Choroid plexus epithelial cell (primary cell): ENCODE data around the gene SH2D2A.
A peak's percentile ranks its signal among the peaks of the same experiment; 100 is the strongest.

Experiments used
- DNase-seq: peaks from one replicate; pipeline ENCODE4 v3.0.0-alpha.2; 2010; ENCODE audit warnings: low read depth
- H3K4me3 ChIP-seq: 2 replicates; pipeline ENCODE4 v1.5.1; 2011; ENCODE audit warnings: low read depth, mild to moderate bottlenecking, control low read depth, low read length, moderate library complexity
- TF ChIP-seq, protein P1 (sequence below): conservative IDR thresholded peaks from 2 replicates; pipeline ENCODE4 v1.5.1; 2011; ENCODE audit warnings: low read depth, mild to moderate bottlenecking, control low read depth, inconsistent platforms, low read length, moderate library complexity

Gene SH2D2A

DNA sequence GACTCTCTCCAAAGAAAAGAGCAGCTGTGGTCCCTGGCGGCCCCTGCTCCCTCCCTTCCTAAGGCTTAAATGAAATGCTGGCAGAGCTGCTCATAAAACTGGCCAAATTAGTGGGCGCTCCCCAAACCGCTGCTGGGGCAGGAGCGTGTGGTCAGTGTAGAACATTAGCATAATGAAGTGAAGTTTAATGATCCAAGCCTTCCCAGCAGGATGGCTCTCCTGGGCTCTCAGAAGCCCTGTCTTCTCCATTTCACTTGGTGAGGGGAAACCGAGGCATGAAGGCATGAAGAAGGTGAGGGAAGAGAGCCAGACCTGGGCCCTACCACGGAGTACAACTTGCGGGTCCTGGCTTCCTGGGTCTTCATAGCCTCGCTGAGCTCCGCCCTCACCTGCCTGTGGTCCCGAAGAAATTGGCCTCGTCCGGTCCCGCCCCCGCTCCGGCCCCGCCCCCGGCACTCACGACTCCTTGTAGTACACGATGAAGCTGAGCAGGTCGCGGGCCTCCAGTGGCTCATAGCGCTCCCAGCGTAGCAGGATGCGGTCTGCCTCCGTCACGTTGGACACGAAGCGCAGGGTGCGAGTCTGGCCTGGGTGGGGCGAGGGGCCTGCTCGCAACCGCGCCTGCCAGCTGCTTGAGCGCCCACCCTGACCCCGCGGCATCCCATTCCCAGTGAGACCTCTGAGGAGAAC lies 32.0 kb upstream of the SH2D2A start:
- no peak overlapping the region for H3K4me3 ChIP-seq
- DNase-seq: no peak
- TF ChIP-seq, protein P1, sequence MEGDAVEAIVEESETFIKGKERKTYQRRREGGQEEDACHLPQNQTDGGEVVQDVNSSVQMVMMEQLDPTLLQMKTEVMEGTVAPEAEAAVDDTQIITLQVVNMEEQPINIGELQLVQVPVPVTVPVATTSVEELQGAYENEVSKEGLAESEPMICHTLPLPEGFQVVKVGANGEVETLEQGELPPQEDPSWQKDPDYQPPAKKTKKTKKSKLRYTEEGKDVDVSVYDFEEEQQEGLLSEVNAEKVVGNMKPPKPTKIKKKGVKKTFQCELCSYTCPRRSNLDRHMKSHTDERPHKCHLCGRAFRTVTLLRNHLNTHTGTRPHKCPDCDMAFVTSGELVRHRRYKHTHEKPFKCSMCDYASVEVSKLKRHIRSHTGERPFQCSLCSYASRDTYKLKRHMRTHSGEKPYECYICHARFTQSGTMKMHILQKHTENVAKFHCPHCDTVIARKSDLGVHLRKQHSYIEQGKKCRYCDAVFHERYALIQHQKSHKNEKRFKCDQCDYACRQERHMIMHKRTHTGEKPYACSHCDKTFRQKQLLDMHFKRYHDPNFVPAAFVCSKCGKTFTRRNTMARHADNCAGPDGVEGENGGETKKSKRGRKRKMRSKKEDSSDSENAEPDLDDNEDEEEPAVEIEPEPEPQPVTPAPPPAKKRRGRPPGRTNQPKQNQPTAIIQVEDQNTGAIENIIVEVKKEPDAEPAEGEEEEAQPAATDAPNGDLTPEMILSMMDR: no peak

- TF ChIP-seq, protein P1: no peak
- no peak overlapping the region for H3K4me3 ChIP-seq
- no peak for DNase-seq
Observed at GRCh38 chr1:156847591-156848460, 31.2 kb upstream of the SH2D2A start.

GRCh38 chr1:156846643-156847042 lies 30.0 kb upstream of the SH2D2A start:
- H3K4me3 ChIP-seq: no peak overlapping the region

DNA sequence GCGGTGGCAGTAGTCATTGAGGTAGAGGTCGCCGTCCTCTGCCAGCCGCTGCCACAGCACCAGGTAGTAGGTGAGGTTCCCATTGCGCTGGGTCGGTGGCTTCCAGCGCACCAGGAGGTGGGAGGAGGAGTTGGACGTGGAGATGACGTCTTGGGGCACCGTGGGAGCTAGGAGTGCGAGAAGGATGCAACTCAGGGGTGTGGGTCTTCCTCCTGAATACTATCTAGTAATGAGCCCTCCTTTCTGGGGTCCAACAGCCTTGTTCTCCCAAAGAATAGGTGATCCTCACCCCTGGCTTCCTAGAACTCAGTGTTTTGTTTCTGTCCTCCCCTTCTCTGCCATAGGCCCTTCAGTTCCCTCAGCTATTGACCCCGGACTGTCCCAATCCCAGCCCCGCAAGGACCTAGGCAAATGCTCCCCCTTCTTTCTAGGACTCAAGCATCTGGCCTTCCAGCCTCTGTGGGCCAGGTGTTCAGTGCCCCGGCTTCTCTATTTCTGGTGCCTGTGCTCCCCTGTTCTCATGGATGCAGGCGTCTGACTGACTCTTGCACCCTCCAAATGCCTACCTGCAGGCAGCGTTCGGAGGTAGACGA lies 29.4 kb upstream of the SH2D2A start:
- no peak for DNase-seq
- TF ChIP-seq, protein P1: no peak

More at GRCh38 chr1:156846643-156847042, 30.0 kb upstream of the SH2D2A start:
- no peak for DNase-seq
- TF ChIP-seq, protein P1: no peak

GRCh38 chr1:156845055-156845952 lies 28.7 kb upstream of the SH2D2A start:
- TF ChIP-seq, protein P1: peak; percentile 20
- no peak overlapping the region for H3K4me3 ChIP-seq
- no peak for DNase-seq

More for the DNA sequence above, 29.4 kb upstream of the SH2D2A start:
- no peak overlapping the region for H3K4me3 ChIP-seq

GRCh38 chr1:156844638-156845037 lies 28.0 kb upstream of the SH2D2A start:
- no peak overlapping the region for H3K4me3 ChIP-seq
- no peak for DNase-seq
- TF ChIP-seq, protein P1: no peak
